GM12801 (cell line): ENCODE measurements around the gene TSNAX.

Source experiments
- TF ChIP-seq, protein P1 (sequence below): IDR thresholded peaks from one replicate; pipeline ENCODE4 v1.5.1; 2011; ENCODE audit warnings: control low read depth; ENCODE audit not compliant: insufficient read length; ENCODE audit errors: extremely low read depth

The TSNAX gene

GRCh38 chr1:231613419-231614349, 85.2 kb downstream of the TSNAX start:
- TF ChIP-seq, protein P1, sequence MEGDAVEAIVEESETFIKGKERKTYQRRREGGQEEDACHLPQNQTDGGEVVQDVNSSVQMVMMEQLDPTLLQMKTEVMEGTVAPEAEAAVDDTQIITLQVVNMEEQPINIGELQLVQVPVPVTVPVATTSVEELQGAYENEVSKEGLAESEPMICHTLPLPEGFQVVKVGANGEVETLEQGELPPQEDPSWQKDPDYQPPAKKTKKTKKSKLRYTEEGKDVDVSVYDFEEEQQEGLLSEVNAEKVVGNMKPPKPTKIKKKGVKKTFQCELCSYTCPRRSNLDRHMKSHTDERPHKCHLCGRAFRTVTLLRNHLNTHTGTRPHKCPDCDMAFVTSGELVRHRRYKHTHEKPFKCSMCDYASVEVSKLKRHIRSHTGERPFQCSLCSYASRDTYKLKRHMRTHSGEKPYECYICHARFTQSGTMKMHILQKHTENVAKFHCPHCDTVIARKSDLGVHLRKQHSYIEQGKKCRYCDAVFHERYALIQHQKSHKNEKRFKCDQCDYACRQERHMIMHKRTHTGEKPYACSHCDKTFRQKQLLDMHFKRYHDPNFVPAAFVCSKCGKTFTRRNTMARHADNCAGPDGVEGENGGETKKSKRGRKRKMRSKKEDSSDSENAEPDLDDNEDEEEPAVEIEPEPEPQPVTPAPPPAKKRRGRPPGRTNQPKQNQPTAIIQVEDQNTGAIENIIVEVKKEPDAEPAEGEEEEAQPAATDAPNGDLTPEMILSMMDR = no peak
